Ishikawa (cell line): ENCODE measurements around the gene CEP85L.

ENCODE experiments used
- EGR1 ChIP-seq: IDR thresholded peaks from 2 replicates; pipeline ENCODE4 v1.6.1; 2012
- EP300 ChIP-seq: IDR thresholded peaks from 2 replicates; pipeline ENCODE4 v1.6.1; 2012; ENCODE audit warnings: borderline replicate concordance
- TEAD4 ChIP-seq: IDR thresholded peaks from 2 replicates; pipeline ENCODE4 v1.6.1; 2012
- ZBTB7A ChIP-seq: IDR thresholded peaks from 2 replicates; pipeline ENCODE4 v1.6.1; 2012; ENCODE audit warnings: low read depth
- TF ChIP-seq, protein P1 (sequence below): IDR thresholded peaks from 2 replicates; pipeline ENCODE4 v1.6.1; 2012; ENCODE audit warnings: low read depth, mild to moderate bottlenecking

DNA sequence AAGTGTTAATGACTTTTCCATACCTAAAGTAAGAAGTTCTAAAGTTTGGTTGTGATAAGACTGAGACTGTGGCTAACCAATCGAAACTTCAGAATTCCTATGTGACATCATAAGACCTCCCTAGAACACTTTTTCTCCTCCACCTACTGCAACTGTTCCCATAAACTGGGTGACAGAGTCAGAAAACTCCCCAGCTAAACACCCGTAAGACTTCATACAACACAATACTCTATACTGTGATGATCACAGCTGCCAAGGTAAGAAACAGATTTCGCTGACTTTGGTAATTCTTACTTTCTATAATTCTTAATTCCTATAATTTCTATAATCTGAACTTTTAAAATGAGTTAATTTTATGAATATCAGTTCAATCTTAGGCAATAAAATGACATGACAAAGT, 103.3 kb downstream of the CEP85L start, which contains the start of gene PLN:
- no peak for TF ChIP-seq TEAD4
- TF ChIP-seq, protein P1, sequence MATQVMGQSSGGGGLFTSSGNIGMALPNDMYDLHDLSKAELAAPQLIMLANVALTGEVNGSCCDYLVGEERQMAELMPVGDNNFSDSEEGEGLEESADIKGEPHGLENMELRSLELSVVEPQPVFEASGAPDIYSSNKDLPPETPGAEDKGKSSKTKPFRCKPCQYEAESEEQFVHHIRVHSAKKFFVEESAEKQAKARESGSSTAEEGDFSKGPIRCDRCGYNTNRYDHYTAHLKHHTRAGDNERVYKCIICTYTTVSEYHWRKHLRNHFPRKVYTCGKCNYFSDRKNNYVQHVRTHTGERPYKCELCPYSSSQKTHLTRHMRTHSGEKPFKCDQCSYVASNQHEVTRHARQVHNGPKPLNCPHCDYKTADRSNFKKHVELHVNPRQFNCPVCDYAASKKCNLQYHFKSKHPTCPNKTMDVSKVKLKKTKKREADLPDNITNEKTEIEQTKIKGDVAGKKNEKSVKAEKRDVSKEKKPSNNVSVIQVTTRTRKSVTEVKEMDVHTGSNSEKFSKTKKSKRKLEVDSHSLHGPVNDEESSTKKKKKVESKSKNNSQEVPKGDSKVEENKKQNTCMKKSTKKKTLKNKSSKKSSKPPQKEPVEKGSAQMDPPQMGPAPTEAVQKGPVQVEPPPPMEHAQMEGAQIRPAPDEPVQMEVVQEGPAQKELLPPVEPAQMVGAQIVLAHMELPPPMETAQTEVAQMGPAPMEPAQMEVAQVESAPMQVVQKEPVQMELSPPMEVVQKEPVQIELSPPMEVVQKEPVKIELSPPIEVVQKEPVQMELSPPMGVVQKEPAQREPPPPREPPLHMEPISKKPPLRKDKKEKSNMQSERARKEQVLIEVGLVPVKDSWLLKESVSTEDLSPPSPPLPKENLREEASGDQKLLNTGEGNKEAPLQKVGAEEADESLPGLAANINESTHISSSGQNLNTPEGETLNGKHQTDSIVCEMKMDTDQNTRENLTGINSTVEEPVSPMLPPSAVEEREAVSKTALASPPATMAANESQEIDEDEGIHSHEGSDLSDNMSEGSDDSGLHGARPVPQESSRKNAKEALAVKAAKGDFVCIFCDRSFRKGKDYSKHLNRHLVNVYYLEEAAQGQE: no peak
- no peak for TF ChIP-seq ZBTB7A
- no peak for TF ChIP-seq EGR1
- TF ChIP-seq EP300: no peak
